OCI-LY3 (cell line): ENCODE data around the gene OOSP1.

Experiments used
- H2AFZ ChIP-seq: fragments of 200-600, 300-600 bp; shearing (Covaris generic); 2 replicates; pipeline ENCODE4 v1.6.0; 2014; ENCODE audit warnings: antibody characterized with exemption, low read depth, low read length
- H3K27ac ChIP-seq: fragments of 200-600, 300-600 bp; sonication (generic); 2 replicates; pipeline ENCODE4 v1.5.1; 2014; ENCODE audit warnings: mild to moderate bottlenecking, low read length, moderate library complexity, mixed read lengths
- H3K27me3 ChIP-seq: fragments of 200-600, 300-600 bp; sonication (generic); 2 replicates; pipeline ENCODE4 v1.6.1; 2014; ENCODE audit warnings: low read depth, low read length, mixed read lengths
- H3K36me3 ChIP-seq: fragments of 200-600, 300-600 bp; sonication (generic); replicated peaks from 2 replicates; pipeline ENCODE3; 2014; ENCODE audit warnings: low read depth, low read length, mixed read lengths
- H3K4me1 ChIP-seq: fragments of 300-600, 200-600 bp; sonication (generic); 2 replicates; pipeline ENCODE4 v1.6.1; 2014; ENCODE audit warnings: low read length, mixed read lengths
- H3K4me2 ChIP-seq: fragments of 200-600, 300-600 bp; sonication (generic); 2 replicates; pipeline ENCODE4 v1.6.1; 2014; ENCODE audit warnings: low read length, mixed read lengths
- H3K4me3 ChIP-seq: fragments of 300-600, 200-600 bp; sonication (generic); 2 replicates; pipeline ENCODE4 v1.5.1; 2014; ENCODE audit warnings: antibody characterized with exemption, mild to moderate bottlenecking, low read length, moderate library complexity
- H3K79me2 ChIP-seq: fragments of 300-600, 200-600 bp; shearing (Covaris generic); 2 replicates; pipeline ENCODE4 v1.6.1; 2014; ENCODE audit warnings: mild to moderate bottlenecking, low read length, mixed read lengths
- H3K9ac ChIP-seq: fragments of 300-600, 200-600 bp; shearing (Covaris generic); 2 replicates; pipeline ENCODE4 v1.6.0; 2014; ENCODE audit warnings: mild to moderate bottlenecking, low read length, moderate library complexity
- H3K9me3 ChIP-seq: fragments of 200-600, 300-600 bp; shearing (Covaris generic); 2 replicates; pipeline ENCODE4 v1.6.1; 2014; ENCODE audit warnings: low read length, mixed read lengths; ENCODE audit not compliant: insufficient read depth
- H4K20me1 ChIP-seq: fragments of 200-600, 300-600 bp; sonication (generic); 2 replicates; pipeline ENCODE4 v1.6.1; 2016; ENCODE audit warnings: low read length, mixed read lengths; ENCODE audit not compliant: insufficient read depth
- CTCF ChIP-seq: fragments of 200-600, 300-600 bp; sonication (generic); IDR thresholded peaks from 2 replicates; pipeline ENCODE4 v1.5.1; 2014; ENCODE audit warnings: antibody characterized with exemption, low read length, low read depth
- EZH2phosphoT487 ChIP-seq: fragments of 200-600 bp; shearing (Covaris generic); IDR thresholded peaks from 2 replicates; pipeline ENCODE4 v1.6.1; 2018; ENCODE audit warnings: antibody characterized with exemption, mixed run types, low read depth

Gene OOSP1

GRCh38 chr11:59990421-59990820 lies 52.2 kb downstream of the OOSP1 start:
- TF ChIP-seq EZH2phosphoT487 (no peak), CTCF (no peak)

GRCh38 chr11:59992425-59992824 lies 54.2 kb downstream of the OOSP1 start:
- Histone ChIP-seq H3K9ac (no peak overlapping the region), H3K79me2 (no peaks in the 10 kb centered on the region), H3K4me3 (no peak overlapping the region), H3K4me2 (no peak overlapping the region), H3K9me3 (no peaks in the 10 kb centered on the region), H2AFZ (no peak overlapping the region), H3K27me3 (no peaks in the 10 kb centered on the region), H4K20me1 (no peaks in the 10 kb centered on the region), H3K4me1 (no peaks in the 10 kb centered on the region), H3K27ac (no peak overlapping the region), H3K36me3 (no peaks in the 10 kb centered on the region)
- no peak for TF ChIP-seq EZH2phosphoT487

More at GRCh38 chr11:59990421-59990820, 52.2 kb downstream of the OOSP1 start:
- Histone ChIP-seq H3K9me3 (no peaks in the 10 kb centered on the region), H3K27me3 (no peaks in the 10 kb centered on the region), H3K27ac (no peak overlapping the region), H3K36me3 (no peaks in the 10 kb centered on the region), H3K4me2 (no peak overlapping the region), H3K9ac (no peak overlapping the region), H3K4me3 (no peak overlapping the region), H3K4me1 (no peaks in the 10 kb centered on the region), H2AFZ (no peak overlapping the region), H3K79me2 (no peaks in the 10 kb centered on the region), H4K20me1 (no peaks in the 10 kb centered on the region)

GRCh38 chr11:59997800-59998199 lies 59.6 kb downstream of the OOSP1 start:
- H3K4me1 ChIP-seq: no peaks in the 10 kb centered on the region
- TF ChIP-seq EZH2phosphoT487: no peak
- no peak for TF ChIP-seq CTCF
- no peak overlapping the region for H3K27ac ChIP-seq
- no peak overlapping the region for H2AFZ ChIP-seq
- no peak overlapping the region for H3K4me2 ChIP-seq
- no peak overlapping the region for H3K4me3 ChIP-seq
- no peaks in the 10 kb centered on the region for H3K9me3 ChIP-seq
- no peaks in the 10 kb centered on the region for H3K36me3 ChIP-seq
- H4K20me1 ChIP-seq: no peaks in the 10 kb centered on the region
- no peak overlapping the region for H3K9ac ChIP-seq
- no peaks in the 10 kb centered on the region for H3K27me3 ChIP-seq
- no peaks in the 10 kb centered on the region for H3K79me2 ChIP-seq

- H3K9me3 ChIP-seq: no peaks in the 10 kb centered on the region
- H3K27me3 ChIP-seq: no peaks in the 10 kb centered on the region
- H3K79me2 ChIP-seq: no peaks in the 10 kb centered on the region
- no peak overlapping the region for H3K4me2 ChIP-seq
- H3K27ac ChIP-seq: no peak overlapping the region
- H3K4me3 ChIP-seq: no peak overlapping the region
- H3K9ac ChIP-seq: no peak overlapping the region
- no peaks in the 10 kb centered on the region for H3K4me1 ChIP-seq
- TF ChIP-seq CTCF (no peak), EZH2phosphoT487 (no peak)
- no peak overlapping the region for H2AFZ ChIP-seq
- no peaks in the 10 kb centered on the region for H4K20me1 ChIP-seq
- no peaks in the 10 kb centered on the region for H3K36me3 ChIP-seq
These were observed 61.5 kb downstream of the OOSP1 start for GRCh38 chr11:59999691-60000090.

GRCh38 chr11:60003729-60004128 lies 65.5 kb downstream of the OOSP1 start:
- Histone ChIP-seq H3K4me2 (no peak overlapping the region), H3K79me2 (no peaks in the 10 kb centered on the region), H3K9me3 (no peaks in the 10 kb centered on the region), H3K9ac (no peak overlapping the region), H3K27me3 (no peaks in the 10 kb centered on the region), H4K20me1 (no peaks in the 10 kb centered on the region), H3K4me3 (no peak overlapping the region), H3K4me1 (no peaks in the 10 kb centered on the region), H3K27ac (no peak overlapping the region), H2AFZ (no peak overlapping the region), H3K36me3 (no peaks in the 10 kb centered on the region)
- no peak for TF ChIP-seq EZH2phosphoT487
- TF ChIP-seq CTCF: no peak
